Measurements from ENCODE around the gene OTOA. TPM values are rescaled to one million over a fixed set of nuclear protein-coding genes. Genes with fewer than 3 reads are reported as not detected.

Gene OTOA
- total RNA-seq, 1 donor from 2014 or later = not detected

DNA sequence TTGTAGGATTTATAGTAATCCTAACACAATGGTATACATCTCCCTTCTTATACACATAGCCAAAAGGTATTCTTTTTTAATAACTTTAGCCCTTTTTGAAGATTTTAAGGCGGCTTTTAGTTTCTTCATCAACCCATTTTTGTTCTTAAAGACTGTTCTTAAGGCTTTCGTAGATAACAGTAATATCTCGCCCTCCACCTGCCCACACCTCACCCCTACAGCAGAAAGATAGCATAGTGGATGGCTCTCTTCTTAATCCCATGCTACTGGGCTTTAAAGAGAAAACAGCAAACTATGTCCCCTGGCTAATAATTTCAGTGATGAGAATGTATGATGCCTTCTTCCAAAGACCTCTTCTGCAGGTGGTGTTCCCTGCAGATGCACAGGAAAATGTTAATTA is 20.0 kb upstream of the OTOA start:
- no peak for DNase-seq (ENCODE audit: low spot score)
- H3K9me3 Mint-ChIP-seq = no peaks in the 10 kb centered on the region
- no peak overlapping the region for H3K4me3 ChIP-seq
- H3K4me1 ChIP-seq = no peaks in the 10 kb centered on the region
- H3K27ac Mint-ChIP-seq = no peak overlapping the region
- H3K36me3 ChIP-seq = no peaks in the 10 kb centered on the region
- H3K27me3 Mint-ChIP-seq (ENCODE audit: insufficient read depth, low read depth) = no peaks in the 10 kb centered on the region
- H3K4me3 Mint-ChIP-seq = no peak overlapping the region
- no peak overlapping the region for H3K4me2 ChIP-seq
- H3F3A ChIP-seq (ENCODE audit: low read depth) = no peaks in the 10 kb centered on the region
- H2AFZ ChIP-seq (replicated peaks) = no peak overlapping the region
- no peak for TF ChIP-seq EZH2 (IDR thresholded peaks at IDR 0.05)
- H3K9ac ChIP-seq = no peak overlapping the region
- no peaks in the 10 kb centered on the region for H4K20me1 ChIP-seq (ENCODE audit: low read depth)
- no peaks in the 10 kb centered on the region for H3K9me3 ChIP-seq (ENCODE audit: low read depth)
- peaks cover 6% of the 10 kb centered on the region for H3K36me3 Mint-ChIP-seq
- peaks cover 4% of the 10 kb centered on the region for H3K79me2 ChIP-seq (ENCODE audit: low read depth)
- H3K27ac ChIP-seq = no peak overlapping the region
- H3K27me3 ChIP-seq = no peaks in the 10 kb centered on the region
- no peaks in the 10 kb centered on the region for H3K4me1 Mint-ChIP-seq

GRCh38 chr16:21644674-21645073 is 19.1 kb upstream of the OTOA start:
- H3K4me2 ChIP-seq = no peak overlapping the region
- Mint-ChIP-seq H3K27me3 (ENCODE audit: insufficient read depth, low read depth) (no peaks in the 10 kb centered on the region), H3K9me3 (no peaks in the 10 kb centered on the region), H3K4me3 (no peak overlapping the region), H3K4me1 (no peaks in the 10 kb centered on the region), H3K36me3 (peaks cover 6% of the 10 kb centered on the region), H3K27ac (no peak overlapping the region)
- DNase-seq (ENCODE audit: low spot score) = no peak
- H3K27me3 ChIP-seq = no peaks in the 10 kb centered on the region
- H3K4me1 ChIP-seq = no peaks in the 10 kb centered on the region
- no peaks in the 10 kb centered on the region for H3K9me3 ChIP-seq (ENCODE audit: low read depth)
- TF ChIP-seq EZH2phosphoT487 (IDR thresholded peaks at IDR 0.05) (no peak), CTCF (IDR thresholded peaks at IDR 0.05) (no peak), EZH2 (IDR thresholded peaks at IDR 0.05) (no peak)
- no peak overlapping the region for H3K9ac ChIP-seq
- H3K79me2 ChIP-seq (ENCODE audit: low read depth) = peaks cover 4% of the 10 kb centered on the region
- no peak overlapping the region for H2AFZ ChIP-seq (replicated peaks)
- H3K27ac ChIP-seq = no peak overlapping the region
- no peaks in the 10 kb centered on the region for H3K36me3 ChIP-seq
- H4K20me1 ChIP-seq (ENCODE audit: low read depth) = no peaks in the 10 kb centered on the region
- H3F3A ChIP-seq (ENCODE audit: low read depth) = no peaks in the 10 kb centered on the region
- H3K4me3 ChIP-seq = no peak overlapping the region

DNA sequence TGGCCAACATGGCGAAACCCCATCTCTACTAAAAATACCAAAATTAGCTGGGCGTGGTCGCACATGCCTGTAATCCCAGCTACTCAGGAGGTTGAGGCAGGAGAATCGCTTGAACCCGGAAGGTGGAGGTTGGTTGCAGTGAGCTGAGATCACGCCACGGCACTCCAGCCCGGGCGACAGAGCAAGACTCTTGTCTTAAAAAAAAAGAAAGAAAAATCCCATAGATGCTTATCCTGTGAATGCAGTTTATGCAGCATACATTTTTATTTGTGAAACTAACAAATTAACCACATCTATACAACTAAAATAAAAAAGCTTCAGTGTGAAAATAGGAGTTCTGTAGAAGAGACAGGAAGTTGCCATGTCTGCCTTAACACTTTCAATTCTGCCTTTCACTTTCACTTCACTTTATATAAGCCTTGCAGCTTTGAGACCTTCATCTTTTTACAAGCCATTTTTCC is 18.5 kb upstream of the OTOA start:
- no peak overlapping the region for H3K27ac Mint-ChIP-seq
- Histone ChIP-seq H3K9me3 (ENCODE audit: low read depth) (no peaks in the 10 kb centered on the region), H3K4me3 (no peak overlapping the region), H3K79me2 (ENCODE audit: low read depth) (peaks cover 4% of the 10 kb centered on the region), H3K36me3 (no peaks in the 10 kb centered on the region), H3F3A (ENCODE audit: low read depth) (no peaks in the 10 kb centered on the region), H3K4me2 (no peak overlapping the region), H3K4me1 (no peaks in the 10 kb centered on the region), H4K20me1 (ENCODE audit: low read depth) (no peaks in the 10 kb centered on the region), H3K9ac (no peak overlapping the region), H3K27ac (no peak overlapping the region), H2AFZ (replicated peaks) (no peak overlapping the region), H3K27me3 (no peaks in the 10 kb centered on the region)
- TF ChIP-seq EZH2phosphoT487 (IDR thresholded peaks at IDR 0.05) (no peak), EZH2 (IDR thresholded peaks at IDR 0.05) (no peak), CTCF (IDR thresholded peaks at IDR 0.05) (no peak)
- H3K9me3 Mint-ChIP-seq = no peaks in the 10 kb centered on the region
- H3K27me3 Mint-ChIP-seq (ENCODE audit: insufficient read depth, low read depth) = no peaks in the 10 kb centered on the region
- no peak overlapping the region for H3K4me3 Mint-ChIP-seq
- DNase-seq (ENCODE audit: low spot score) = no peak
- H3K4me1 Mint-ChIP-seq = no peaks in the 10 kb centered on the region
- peaks cover 6% of the 10 kb centered on the region for H3K36me3 Mint-ChIP-seq

DNA sequence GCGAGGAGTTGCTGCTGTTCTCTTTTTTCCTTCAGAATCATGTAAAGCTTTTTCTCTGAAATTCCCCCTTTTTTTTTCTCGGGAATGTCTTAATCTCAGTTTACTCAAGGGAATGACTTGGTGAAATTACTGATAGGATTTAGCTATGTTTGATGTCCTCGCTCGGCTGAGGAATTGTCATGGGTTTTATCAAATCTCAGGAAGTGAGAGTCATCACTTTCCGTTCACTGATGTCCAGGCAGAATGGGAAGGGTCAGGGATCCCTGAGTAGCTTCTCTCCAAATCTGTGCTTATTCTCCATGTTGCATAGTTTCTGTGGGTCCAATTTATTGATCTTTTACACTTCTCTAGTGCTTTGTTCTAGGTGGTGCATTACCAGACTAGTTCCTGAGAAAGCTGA is 17.7 kb upstream of the OTOA start:
- Histone ChIP-seq H3K27me3 (no peaks in the 10 kb centered on the region), H3K9me3 (ENCODE audit: low read depth) (no peaks in the 10 kb centered on the region), H3K27ac (no peak overlapping the region), H2AFZ (replicated peaks) (no peak overlapping the region), H3K9ac (no peak overlapping the region), H3K4me2 (no peak overlapping the region), H3K4me3 (no peak overlapping the region), H3K79me2 (ENCODE audit: low read depth) (peaks cover 4% of the 10 kb centered on the region), H3K4me1 (no peaks in the 10 kb centered on the region), H3K36me3 (no peaks in the 10 kb centered on the region), H3F3A (ENCODE audit: low read depth) (no peaks in the 10 kb centered on the region), H4K20me1 (ENCODE audit: low read depth) (no peaks in the 10 kb centered on the region)
- Mint-ChIP-seq H3K4me3 (no peak overlapping the region), H3K9me3 (no peaks in the 10 kb centered on the region), H3K27ac (no peak overlapping the region), H3K27me3 (ENCODE audit: insufficient read depth, low read depth) (no peaks in the 10 kb centered on the region), H3K4me1 (no peaks in the 10 kb centered on the region), H3K36me3 (peaks cover 6% of the 10 kb centered on the region)
- DNase-seq (ENCODE audit: low spot score) = no peak
- no peak for TF ChIP-seq CTCF (IDR thresholded peaks at IDR 0.05)
